OCI-LY7 (cell line): ENCODE data around the gene CLDN1. TPM values are rescaled to one million over a fixed set of nuclear protein-coding genes. Genes with fewer than 3 reads are reported as not detected.
A peak's percentile ranks its signal among the peaks of the same experiment; 100 is the strongest.

Experiments used
- BruUV-seq: library from RNA; stranded (reverse); fragments of 400-500 nt; replicated peaks from 2 replicates; lab custom pipeline; 2021; lab: Mats Ljungman, UMichigan
- CTCF ChIA-PET: fragments of 300-600 bp; sonication (Branson Sonifier 250); formaldehyde crosslinking; loops from one replicate; lab custom pipeline; 2022; ENCODE audit warnings: antibody characterized with exemption; ENCODE audit not compliant: unreplicated experiment; lab: Charles Lee
- POLR2A ChIA-PET: fragments of 300-600 bp; sonication (Branson Sonifier 250); formaldehyde crosslinking; loops from one replicate; lab custom pipeline; 2022; ENCODE audit warnings: antibody characterized with exemption; lab: Charles Lee
- DNase-seq: peaks from one replicate; pipeline ENCODE4 v3.0.0-alpha.2; 2015; ENCODE audit warnings: low spot score
- H2AFZ ChIP-seq: fragments of 200-600 bp; sonication (generic), shearing (Covaris generic); 2 replicates; pipeline ENCODE4 v1.6.1; 2014; ENCODE audit warnings: mild to moderate bottlenecking, antibody characterized with exemption, low read length, moderate library complexity
- H3K27ac ChIP-seq: fragments of 200-600 bp; sonication (generic); 2 replicates; pipeline ENCODE4 v1.5.1; 2014; ENCODE audit warnings: mixed run types, low read depth, mild to moderate bottlenecking, moderate library complexity, low read length, inconsistent platforms; ENCODE audit not compliant: poor library complexity, severe bottlenecking
- H3K36me3 ChIP-seq: fragments of 200-600 bp; sonication (generic); 2 replicates; pipeline ENCODE4 v1.6.1; 2014; ENCODE audit warnings: mild to moderate bottlenecking, antibody characterized with exemption, low read length, moderate library complexity, mixed read lengths; ENCODE audit not compliant: insufficient read depth
- H3K4me1 ChIP-seq: fragments of 200-600 bp; sonication (generic); 2 replicates; pipeline ENCODE4 v1.5.1; 2014; ENCODE audit warnings: mild to moderate bottlenecking, low read length; ENCODE audit not compliant: insufficient read depth, poor library complexity, severe bottlenecking
- H3K4me2 ChIP-seq: fragments of 200-600 bp; sonication (generic); 2 replicates; pipeline ENCODE4 v1.6.1; 2014; ENCODE audit warnings: mild to moderate bottlenecking, low read length
- H3K4me3 ChIP-seq: fragments of 200-600 bp; sonication (generic); 2 replicates; pipeline ENCODE4 v1.5.1; 2014; ENCODE audit warnings: mild to moderate bottlenecking, low read depth, low read length; ENCODE audit not compliant: poor library complexity, severe bottlenecking
- H3K79me2 ChIP-seq: fragments of 200-600 bp; sonication (generic); 2 replicates; pipeline ENCODE4 v1.6.1; 2016; ENCODE audit warnings: low read depth, mild to moderate bottlenecking, low read length, moderate library complexity, mixed read lengths; ENCODE audit not compliant: insufficient read depth
- H3K9me2 ChIP-seq: fragments of 200-600 bp; sonication (generic); 2 replicates; pipeline ENCODE4 v1.6.1; 2016; ENCODE audit warnings: mild to moderate bottlenecking, low read length, mixed read lengths; ENCODE audit not compliant: insufficient read depth
- H3K9me3 ChIP-seq: fragments of 200-600 bp; sonication (generic); 2 replicates; pipeline ENCODE4 v1.6.1; 2014; ENCODE audit warnings: mild to moderate bottlenecking, mixed run types, low read length, mixed read lengths
- H4K20me1 ChIP-seq: fragments of 200-600 bp; sonication (generic); 2 replicates; pipeline ENCODE4 v1.6.1; 2014; ENCODE audit warnings: mild to moderate bottlenecking, antibody characterized with exemption, low read length, moderate library complexity, mixed read lengths; ENCODE audit not compliant: insufficient read depth
- CTCF ChIP-seq: fragments of 200-600 bp; sonication (generic); conservative IDR thresholded peaks from 2 replicates; pipeline ENCODE4 v1.5.1; 2014; ENCODE audit warnings: mild to moderate bottlenecking, antibody characterized with exemption, low read length, moderate library complexity, mixed read lengths
- EZH2phosphoT487 ChIP-seq: fragments of 200-600 bp; sonication (generic); IDR thresholded peaks from 2 replicates; pipeline ENCODE4 v1.6.1; 2018; ENCODE audit warnings: low read depth, borderline replicate concordance, mild to moderate bottlenecking, mixed run types, antibody characterized with exemption, low read length, moderate library complexity, mixed read lengths
- intact Hi-C: fragments of 100-400 bp; cut with micrococcal nuclease; formaldehyde crosslinking; loops from one replicate; pipeline ENCODE4 v1.10.0; 2022; ENCODE audit not compliant: unreplicated experiment
- total RNA-seq, 2 experiments: library from RNA; depleted of rRNA in 1 of 2; stranded (reverse); fragments of >200 nt in 1 of 2; shearing (Covaris generic) in 1 of 2; gene quantifications; 2 replicates each; pipeline ENCODE4 v1.2.3, GENCODE V29; 2014 to 2022

The CLDN1 gene
- total RNA-seq, 2 experiments from 2014 or later = not detected

GRCh38 chr3:190325923-190326322, 3.7 kb upstream of the CLDN1 start:
- no peak for DNase-seq
- no TSS peak for BruUV-seq
- ChIA-PET CTCF (no interaction called here), POLR2A (no interaction called here)
- no peak overlapping the region for H3K4me2 ChIP-seq
- TF ChIP-seq EZH2phosphoT487 (no peak), CTCF (no peak)
- no peak overlapping the region for H2AFZ ChIP-seq
- no peaks in the 10 kb centered on the region for H3K36me3 ChIP-seq
- no peaks in the 10 kb centered on the region for H3K79me2 ChIP-seq
- H3K4me1 ChIP-seq = no peaks in the 10 kb centered on the region
- no peak overlapping the region for H3K4me3 ChIP-seq
- H3K9me3 ChIP-seq = no peaks in the 10 kb centered on the region
- no peaks in the 10 kb centered on the region for H4K20me1 ChIP-seq
- no peak overlapping the region for H3K27ac ChIP-seq
- intact Hi-C loops = no loop called here
- no peaks in the 10 kb centered on the region for H3K9me2 ChIP-seq

GRCh38 chr3:190323246-190323626, 990 bp upstream of the CLDN1 start:
- BruUV-seq = no TSS peak
- Histone ChIP-seq H3K9me2 (no peaks in the 10 kb centered on the region), H2AFZ (no peak overlapping the region), H3K36me3 (no peaks in the 10 kb centered on the region), H3K79me2 (no peaks in the 10 kb centered on the region), H3K4me1 (no peaks in the 10 kb centered on the region), H3K4me3 (no peak overlapping the region), H3K9me3 (no peaks in the 10 kb centered on the region), H3K27ac (no peak overlapping the region), H4K20me1 (no peaks in the 10 kb centered on the region), H3K4me2 (no peak overlapping the region)
- TF ChIP-seq CTCF = no peak
- no peak for TF ChIP-seq EZH2phosphoT487
- DNase-seq = no peak
- POLR2A ChIA-PET = no interaction called here
- CTCF ChIA-PET = no interaction called here
- intact Hi-C loops = no loop called here

- Histone ChIP-seq H3K9me3 (no peaks in the 10 kb centered on the region), H3K27ac (no peak overlapping the region), H3K4me2 (no peak overlapping the region), H3K4me1 (no peaks in the 10 kb centered on the region), H3K79me2 (no peaks in the 10 kb centered on the region), H2AFZ (no peak overlapping the region), H4K20me1 (no peaks in the 10 kb centered on the region), H3K4me3 (no peak overlapping the region), H3K36me3 (no peaks in the 10 kb centered on the region), H3K9me2 (no peaks in the 10 kb centered on the region)
- DNase-seq = no peak
- intact Hi-C loops = no loop called here
- TF ChIP-seq CTCF = peak; percentile 13; the same call in 1 of the 2 replicates
- no peak for TF ChIP-seq EZH2phosphoT487
- no TSS peak for BruUV-seq
- ChIA-PET POLR2A (no interaction called here), CTCF (no interaction called here)
Observed at GRCh38 chr3:190322604-190323245, 479 bp upstream of the CLDN1 start.
